Smooth muscle cell (in vitro differentiated cells): ENCODE results near the gene BCAS3. TPM values are rescaled to one million over a fixed set of nuclear protein-coding genes. Genes with fewer than 3 reads are reported as not detected.
A peak's percentile ranks its signal among the peaks of the same experiment; 100 is the strongest.

ENCODE experiments used
- DNase-seq: peaks from one replicate; lab custom pipeline; 2025; ENCODE audit not compliant: unreplicated experiment; lab: John Stamatoyannopoulos, UW
- H2AFZ ChIP-seq: fragments of 200-600 bp; sonication (generic); 2 replicates; pipeline ENCODE4 v1.6.0; 2016; ENCODE audit warnings: antibody characterized with exemption, low read depth, mild to moderate bottlenecking
- H3F3A ChIP-seq: fragments of 200-600 bp; sonication (generic); 2 replicates; pipeline ENCODE4 v1.6.0; 2017; ENCODE audit warnings: antibody characterized with exemption, low read depth
- H3K27ac ChIP-seq: fragments of 200-600 bp; sonication (generic); 2 replicates; pipeline ENCODE4 v1.5.1; 2016; ENCODE audit warnings: low read depth, mild to moderate bottlenecking
- H3K27me3 ChIP-seq: fragments of 200-600 bp; sonication (generic); 2 replicates; pipeline ENCODE4 v1.6.1; 2016; ENCODE audit warnings: low read depth, mild to moderate bottlenecking
- H3K36me3 ChIP-seq: fragments of 200-600 bp; sonication (generic); 2 replicates; pipeline ENCODE4 v1.5.1; 2016; ENCODE audit warnings: low read depth
- H3K4me1 ChIP-seq: fragments of 200-600 bp; sonication (generic); 2 replicates; pipeline ENCODE4 v1.5.1; 2016; ENCODE audit warnings: low read depth
- H3K4me2 ChIP-seq: fragments of 200-600 bp; sonication (generic); 2 replicates; pipeline ENCODE4 v1.6.0; 2016; ENCODE audit warnings: mild to moderate bottlenecking
- H3K4me3 ChIP-seq: fragments of 200-600 bp; sonication (generic); 2 replicates; pipeline ENCODE4 v1.5.1; 2016; ENCODE audit warnings: mild to moderate bottlenecking
- H3K79me2 ChIP-seq: fragments of 200-600 bp; sonication (generic); 2 replicates; pipeline ENCODE4 v1.6.0; 2016; ENCODE audit warnings: low read depth, mild to moderate bottlenecking
- H3K9ac ChIP-seq: fragments of 200-600 bp; sonication (generic); 2 replicates; pipeline ENCODE4 v1.6.0; 2016; ENCODE audit warnings: low read depth
- H3K9me3 ChIP-seq: fragments of 200-600 bp; sonication (generic); replicated peaks from 2 replicates; pipeline ENCODE4 v1.5.1; 2016; ENCODE audit warnings: low read depth
- H4K20me1 ChIP-seq: fragments of 200-600 bp; sonication (generic); 2 replicates; pipeline ENCODE4 v1.6.0; 2016; ENCODE audit warnings: low read depth
- CTCF ChIP-seq: fragments of 200-600 bp; sonication (generic); IDR thresholded peaks from 2 replicates; pipeline ENCODE4 v1.5.1; 2017; ENCODE audit warnings: borderline replicate concordance, mild to moderate bottlenecking, antibody characterized with exemption; ENCODE audit not compliant: insufficient read depth, poor library complexity, severe bottlenecking
- WGBS: methylation state at CpG from one replicate; pipeline ENCODE4 v1.1.7; 2016; ENCODE audit warnings: low lambda C conversion rate; 5-methylcytosine and 5-hydroxymethylcytosine counted together
- polyA plus RNA-seq: library from polyadenylated mRNA; unstranded; fragments of >200 nt; fragmentation: Nextera tagmentation; extraction: Ambion mirVana; gene quantifications from 2 replicates; pipeline ENCODE4 v1.2.1, GENCODE V29; 2016
- total RNA-seq: library from RNA; depleted of rRNA; stranded (reverse); fragments of >200 nt; gene quantifications from 2 replicates; pipeline ENCODE4 v1.2.3, GENCODE V29; 2014

BCAS3 gene
- total and polyA plus RNA-seq, 2 experiments from 2014 or later, result 17.2 to 54.5 TPM

GRCh38 chr17:61007980-61008379 lies 330.3 kb downstream of the BCAS3 start:
- Histone ChIP-seq H3F3A (peaks cover 6% of the 10 kb centered on the region), H3K79me2 (no peaks in the 10 kb centered on the region), H3K4me2 (no peak overlapping the region), H3K4me3 (no peak overlapping the region), H3K9ac (no peak overlapping the region), H3K27me3 (no peaks in the 10 kb centered on the region), H4K20me1 (no peaks in the 10 kb centered on the region), H3K36me3 (no peaks in the 10 kb centered on the region), H3K9me3 (no peaks in the 10 kb centered on the region), H3K27ac (peak overlapping the region; percentile 2), H3K4me1 (peaks cover 38% of the 10 kb centered on the region), H2AFZ (no peak overlapping the region)
- TF ChIP-seq CTCF, result no peak
- DNase-seq, result no peak
- 52% methylated on average over 3 of the region's 3 CpGs for WGBS

- H3K27ac ChIP-seq, result peak overlapping the region; percentile 64
- no peak overlapping the region for H3K4me3 ChIP-seq
- H3K27me3 ChIP-seq, result no peaks in the 10 kb centered on the region
- no peak overlapping the region for H3K9ac ChIP-seq
- H4K20me1 ChIP-seq, result no peaks in the 10 kb centered on the region
- peaks cover 6% of the 10 kb centered on the region for H3F3A ChIP-seq
- no peaks in the 10 kb centered on the region for H3K9me3 ChIP-seq
- no peak overlapping the region for H2AFZ ChIP-seq
- H3K4me2 ChIP-seq, result peak overlapping the region; percentile 78
- H3K36me3 ChIP-seq, result no peaks in the 10 kb centered on the region
- no peaks in the 10 kb centered on the region for H3K79me2 ChIP-seq
- TF ChIP-seq CTCF, result no peak
- 18% methylated on average over 1 of the region's 1 CpG for WGBS
- no peak for DNase-seq
- H3K4me1 ChIP-seq, result peaks cover 31% of the 10 kb centered on the region
Measured at GRCh38 chr17:61009663-61010062, 332.0 kb downstream of the BCAS3 start.

- Histone ChIP-seq H3F3A (peaks cover 6% of the 10 kb centered on the region), H3K27me3 (no peaks in the 10 kb centered on the region), H3K79me2 (no peaks in the 10 kb centered on the region), H3K4me3 (no peak overlapping the region), H3K9me3 (no peaks in the 10 kb centered on the region), H3K4me1 (peaks cover 31% of the 10 kb centered on the region), H4K20me1 (no peaks in the 10 kb centered on the region), H3K36me3 (no peaks in the 10 kb centered on the region), H2AFZ (no peak overlapping the region), H3K4me2 (peak overlapping the region; percentile 78), H3K9ac (no peak overlapping the region), H3K27ac (peak overlapping the region; percentile 64)
- WGBS, result 7% methylated on average over 2 of the region's 2 CpGs
- TF ChIP-seq CTCF, result no peak
- no peak for DNase-seq
Measured at GRCh38 chr17:61010661-61011170, 333.1 kb downstream of the BCAS3 start.

GRCh38 chr17:61011251-61011650 lies 333.6 kb downstream of the BCAS3 start:
- 50% methylated on average over 4 of the region's 4 CpGs for WGBS
- no peaks in the 10 kb centered on the region for H3K9me3 ChIP-seq
- DNase-seq, result no peak
- H3K4me1 ChIP-seq, result peaks cover 31% of the 10 kb centered on the region
- no peak overlapping the region for H3K9ac ChIP-seq
- peaks cover 6% of the 10 kb centered on the region for H3F3A ChIP-seq
- no peaks in the 10 kb centered on the region for H4K20me1 ChIP-seq
- peak overlapping the region; percentile 78 for H3K4me2 ChIP-seq
- peak overlapping the region; percentile 64 for H3K27ac ChIP-seq
- no peak overlapping the region for H3K4me3 ChIP-seq
- H3K27me3 ChIP-seq, result no peaks in the 10 kb centered on the region
- TF ChIP-seq CTCF, result no peak
- no peak overlapping the region for H2AFZ ChIP-seq
- no peaks in the 10 kb centered on the region for H3K79me2 ChIP-seq
- no peaks in the 10 kb centered on the region for H3K36me3 ChIP-seq
